AG10803 (cell line): Measurements from ENCODE around the gene MTG2.

ENCODE experiments used
- DNase-seq: peaks from one replicate; pipeline ENCODE4 v3.0.0; 2010; ENCODE audit warnings: low read depth
- H3K4me3 ChIP-seq: 2 replicates; pipeline ENCODE4 v1.5.1; 2011; ENCODE audit warnings: mild to moderate bottlenecking, low read length, control low read depth
- TF ChIP-seq, protein P1 (sequence below): conservative IDR thresholded peaks from 2 replicates; pipeline ENCODE4 v1.5.1; 2011; ENCODE audit warnings: mild to moderate bottlenecking, low read length, control low read depth, inconsistent platforms

MTG2 gene

DNA sequence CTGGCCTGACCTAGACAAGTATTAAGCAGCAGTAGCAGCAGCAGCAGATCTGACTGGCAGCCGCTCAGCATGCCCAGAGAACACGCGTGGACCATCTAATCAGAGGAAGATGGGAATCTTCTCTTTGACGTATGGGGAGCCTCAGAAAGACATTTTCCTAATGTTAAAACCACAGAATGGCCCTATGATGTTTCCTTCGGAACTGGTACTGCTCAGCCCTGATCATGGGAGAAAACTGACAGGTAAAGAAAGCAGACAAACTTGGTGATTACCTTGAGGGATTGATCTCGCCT lies 45.8 kb upstream of the MTG2 start:
- DNase-seq, result no peak
- TF ChIP-seq, protein P1, sequence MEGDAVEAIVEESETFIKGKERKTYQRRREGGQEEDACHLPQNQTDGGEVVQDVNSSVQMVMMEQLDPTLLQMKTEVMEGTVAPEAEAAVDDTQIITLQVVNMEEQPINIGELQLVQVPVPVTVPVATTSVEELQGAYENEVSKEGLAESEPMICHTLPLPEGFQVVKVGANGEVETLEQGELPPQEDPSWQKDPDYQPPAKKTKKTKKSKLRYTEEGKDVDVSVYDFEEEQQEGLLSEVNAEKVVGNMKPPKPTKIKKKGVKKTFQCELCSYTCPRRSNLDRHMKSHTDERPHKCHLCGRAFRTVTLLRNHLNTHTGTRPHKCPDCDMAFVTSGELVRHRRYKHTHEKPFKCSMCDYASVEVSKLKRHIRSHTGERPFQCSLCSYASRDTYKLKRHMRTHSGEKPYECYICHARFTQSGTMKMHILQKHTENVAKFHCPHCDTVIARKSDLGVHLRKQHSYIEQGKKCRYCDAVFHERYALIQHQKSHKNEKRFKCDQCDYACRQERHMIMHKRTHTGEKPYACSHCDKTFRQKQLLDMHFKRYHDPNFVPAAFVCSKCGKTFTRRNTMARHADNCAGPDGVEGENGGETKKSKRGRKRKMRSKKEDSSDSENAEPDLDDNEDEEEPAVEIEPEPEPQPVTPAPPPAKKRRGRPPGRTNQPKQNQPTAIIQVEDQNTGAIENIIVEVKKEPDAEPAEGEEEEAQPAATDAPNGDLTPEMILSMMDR, result no peak
- no peak overlapping the region for H3K4me3 ChIP-seq

GRCh38 chr20:62137478-62138203 lies 45.2 kb upstream of the MTG2 start:
- no peak for DNase-seq

DNA sequence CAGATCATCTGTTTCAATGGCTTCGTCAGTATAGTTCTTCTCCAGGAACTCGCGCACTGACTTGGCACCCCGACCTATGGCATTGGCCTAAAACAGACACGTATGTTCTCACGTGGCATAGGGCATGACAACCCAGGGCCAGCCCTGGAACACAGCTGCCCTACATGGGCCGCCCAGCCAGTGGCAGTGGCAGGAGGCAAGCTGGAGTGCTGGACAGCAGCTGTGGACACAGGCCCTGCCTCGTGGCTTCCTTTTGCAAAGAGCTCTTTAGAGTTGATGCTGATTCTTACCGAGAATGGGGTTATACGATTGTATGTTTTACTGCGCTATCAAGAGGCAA lies 44.7 kb upstream of the MTG2 start:
- DNase-seq, result no peak
- TF ChIP-seq, protein P1, result no peak
- H3K4me3 ChIP-seq, result no peak overlapping the region

More at GRCh38 chr20:62137478-62138203, 45.2 kb upstream of the MTG2 start:
- no peak overlapping the region for H3K4me3 ChIP-seq
- TF ChIP-seq, protein P1, result no peak

GRCh38 chr20:62138912-62139311 lies 43.9 kb upstream of the MTG2 start:
- DNase-seq, result no peak
- TF ChIP-seq, protein P1, result no peak
- no peak overlapping the region for H3K4me3 ChIP-seq

- H3K4me3 ChIP-seq, result no peak overlapping the region
- DNase-seq, result no peak
- TF ChIP-seq, protein P1, result no peak
Measured at GRCh38 chr20:62139636-62140035, 43.2 kb upstream of the MTG2 start.

GRCh38 chr20:62141043-62141396 lies 41.8 kb upstream of the MTG2 start:
- H3K4me3 ChIP-seq, result peak overlapping the region; percentile 65
- no peak for DNase-seq
- TF ChIP-seq, protein P1, result no peak

GRCh38 chr20:62141397-62142251 lies 41.2 kb upstream of the MTG2 start:
- peak; percentile 58 for DNase-seq
- peak overlapping the region; percentile 65 for H3K4me3 ChIP-seq
- TF ChIP-seq, protein P1, result peak; percentile 49
